Hepatocyte (in vitro differentiated cells): ENCODE measurements around the gene LRCH1.

Experiments
- EZH2 ChIP-seq: fragments of 200-600 bp; sonication (generic); IDR thresholded peaks from 2 replicates; pipeline ENCODE4 v1.6.1; 2016; ENCODE audit warnings: antibody characterized with exemption, mild to moderate bottlenecking, borderline replicate concordance
- TF ChIP-seq, protein P1 (sequence below): fragments of 200-600 bp; sonication (generic); IDR thresholded peaks from 2 replicates; pipeline ENCODE4 v1.5.1; 2016; ENCODE audit warnings: antibody characterized with exemption, mild to moderate bottlenecking; ENCODE audit not compliant: poor library complexity

- TF ChIP-seq, protein P1, sequence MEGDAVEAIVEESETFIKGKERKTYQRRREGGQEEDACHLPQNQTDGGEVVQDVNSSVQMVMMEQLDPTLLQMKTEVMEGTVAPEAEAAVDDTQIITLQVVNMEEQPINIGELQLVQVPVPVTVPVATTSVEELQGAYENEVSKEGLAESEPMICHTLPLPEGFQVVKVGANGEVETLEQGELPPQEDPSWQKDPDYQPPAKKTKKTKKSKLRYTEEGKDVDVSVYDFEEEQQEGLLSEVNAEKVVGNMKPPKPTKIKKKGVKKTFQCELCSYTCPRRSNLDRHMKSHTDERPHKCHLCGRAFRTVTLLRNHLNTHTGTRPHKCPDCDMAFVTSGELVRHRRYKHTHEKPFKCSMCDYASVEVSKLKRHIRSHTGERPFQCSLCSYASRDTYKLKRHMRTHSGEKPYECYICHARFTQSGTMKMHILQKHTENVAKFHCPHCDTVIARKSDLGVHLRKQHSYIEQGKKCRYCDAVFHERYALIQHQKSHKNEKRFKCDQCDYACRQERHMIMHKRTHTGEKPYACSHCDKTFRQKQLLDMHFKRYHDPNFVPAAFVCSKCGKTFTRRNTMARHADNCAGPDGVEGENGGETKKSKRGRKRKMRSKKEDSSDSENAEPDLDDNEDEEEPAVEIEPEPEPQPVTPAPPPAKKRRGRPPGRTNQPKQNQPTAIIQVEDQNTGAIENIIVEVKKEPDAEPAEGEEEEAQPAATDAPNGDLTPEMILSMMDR: no peak
- no peak for TF ChIP-seq EZH2
Observed at GRCh38 chr13:46572752-46573431, 19.9 kb downstream of the LRCH1 start.
